ENCODE data around the gene CCDC88C.

DNA sequence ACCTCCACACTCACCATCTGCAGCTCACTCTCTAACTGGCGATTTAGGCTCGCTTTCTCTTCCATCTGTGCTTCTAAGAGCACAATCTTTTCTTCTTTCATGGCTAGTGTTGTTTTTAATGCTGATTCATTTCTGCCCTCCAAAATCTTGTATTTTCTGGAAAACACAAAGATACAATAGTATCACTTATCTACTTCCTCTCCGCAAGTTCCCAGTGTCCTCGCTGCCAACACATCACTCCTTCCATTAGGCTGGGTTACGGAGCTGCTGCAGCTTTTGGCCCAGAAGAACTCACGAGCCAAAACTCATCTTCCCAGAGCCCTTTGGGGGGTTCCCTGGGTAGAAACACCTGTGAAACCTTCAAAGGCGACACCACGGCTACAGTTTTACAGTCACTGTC lies 109.3 kb downstream of the CCDC88C start:
- TF ChIP-seq, protein P1, sequence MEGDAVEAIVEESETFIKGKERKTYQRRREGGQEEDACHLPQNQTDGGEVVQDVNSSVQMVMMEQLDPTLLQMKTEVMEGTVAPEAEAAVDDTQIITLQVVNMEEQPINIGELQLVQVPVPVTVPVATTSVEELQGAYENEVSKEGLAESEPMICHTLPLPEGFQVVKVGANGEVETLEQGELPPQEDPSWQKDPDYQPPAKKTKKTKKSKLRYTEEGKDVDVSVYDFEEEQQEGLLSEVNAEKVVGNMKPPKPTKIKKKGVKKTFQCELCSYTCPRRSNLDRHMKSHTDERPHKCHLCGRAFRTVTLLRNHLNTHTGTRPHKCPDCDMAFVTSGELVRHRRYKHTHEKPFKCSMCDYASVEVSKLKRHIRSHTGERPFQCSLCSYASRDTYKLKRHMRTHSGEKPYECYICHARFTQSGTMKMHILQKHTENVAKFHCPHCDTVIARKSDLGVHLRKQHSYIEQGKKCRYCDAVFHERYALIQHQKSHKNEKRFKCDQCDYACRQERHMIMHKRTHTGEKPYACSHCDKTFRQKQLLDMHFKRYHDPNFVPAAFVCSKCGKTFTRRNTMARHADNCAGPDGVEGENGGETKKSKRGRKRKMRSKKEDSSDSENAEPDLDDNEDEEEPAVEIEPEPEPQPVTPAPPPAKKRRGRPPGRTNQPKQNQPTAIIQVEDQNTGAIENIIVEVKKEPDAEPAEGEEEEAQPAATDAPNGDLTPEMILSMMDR (IDR thresholded peaks at IDR 0.05): no peak
- no peak for TF ChIP-seq EZH2phosphoT487 (IDR thresholded peaks at IDR 0.05)
- TF ChIP-seq EZH2 (IDR thresholded peaks at IDR 0.05): no peak
